Osteocyte (in vitro differentiated cells): ENCODE data around the gene PTPRC. TPM values are rescaled to one million over a fixed set of nuclear protein-coding genes. Genes with fewer than 3 reads are reported as not detected.

Experiments used
- DNase-seq: peaks from one replicate; pipeline ENCODE4 v3.0.0; 2021; ENCODE audit warnings: mixed read lengths; ENCODE audit not compliant: unreplicated experiment; ENCODE audit errors: extremely low spot score
- H3K27ac Mint-ChIP-seq: one replicate; pipeline ENCODE4 v1.8.0; 2021; ENCODE audit warnings: mild to moderate bottlenecking, mixed read lengths; ENCODE audit not compliant: unreplicated experiment
- H3K27me3 Mint-ChIP-seq: one replicate; pipeline ENCODE4 v1.8.0; 2021; ENCODE audit warnings: mixed read lengths; ENCODE audit not compliant: unreplicated experiment
- H3K36me3 Mint-ChIP-seq: one replicate; pipeline ENCODE4 v1.8.0; 2021; ENCODE audit warnings: mixed read lengths; ENCODE audit not compliant: unreplicated experiment
- H3K4me1 Mint-ChIP-seq: one replicate; pipeline ENCODE4 v1.8.0; 2021; ENCODE audit warnings: mixed read lengths; ENCODE audit not compliant: unreplicated experiment
- H3K4me3 Mint-ChIP-seq: one replicate; pipeline ENCODE4 v1.8.0; 2021; ENCODE audit warnings: mild to moderate bottlenecking, moderate library complexity, mixed read lengths; ENCODE audit not compliant: unreplicated experiment
- H3K9me3 Mint-ChIP-seq: one replicate; pipeline ENCODE4 v1.8.0; 2021; ENCODE audit warnings: mixed read lengths; ENCODE audit not compliant: unreplicated experiment
- total RNA-seq: library from RNA; stranded (reverse); gene quantifications from 2 replicates; pipeline ENCODE4 v1.2.1, GENCODE V29; 2021
- TF ChIP-seq, protein P1 (sequence below): fragments of 200-600 bp; sonication (generic); IDR thresholded peaks from 2 replicates; pipeline ENCODE4 v1.5.0; 2021; ENCODE audit warnings: antibody characterized with exemption, mild to moderate bottlenecking, moderate library complexity

Gene PTPRC
- total RNA-seq, 1 donor from 2014 or later = not detected

DNA sequence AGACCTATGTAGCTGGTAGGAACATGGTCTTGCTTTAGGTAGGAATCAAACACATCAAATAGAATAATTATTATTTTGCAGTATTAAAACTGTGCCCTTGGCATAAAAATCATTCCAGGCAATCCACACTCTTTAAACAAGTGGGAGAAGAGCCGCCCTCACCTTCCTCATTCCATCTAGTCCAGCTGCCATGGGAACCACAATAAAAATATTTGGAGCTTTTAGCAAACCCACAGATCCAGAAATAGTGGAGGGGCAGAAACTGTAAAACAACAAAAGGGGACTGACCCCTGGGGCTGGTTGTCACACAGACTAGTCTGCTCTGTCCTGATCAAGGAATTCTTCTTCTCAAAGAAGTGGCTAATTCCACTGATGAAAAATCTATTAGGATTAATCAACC lies 61.6 kb downstream of the PTPRC start:
- TF ChIP-seq, protein P1, sequence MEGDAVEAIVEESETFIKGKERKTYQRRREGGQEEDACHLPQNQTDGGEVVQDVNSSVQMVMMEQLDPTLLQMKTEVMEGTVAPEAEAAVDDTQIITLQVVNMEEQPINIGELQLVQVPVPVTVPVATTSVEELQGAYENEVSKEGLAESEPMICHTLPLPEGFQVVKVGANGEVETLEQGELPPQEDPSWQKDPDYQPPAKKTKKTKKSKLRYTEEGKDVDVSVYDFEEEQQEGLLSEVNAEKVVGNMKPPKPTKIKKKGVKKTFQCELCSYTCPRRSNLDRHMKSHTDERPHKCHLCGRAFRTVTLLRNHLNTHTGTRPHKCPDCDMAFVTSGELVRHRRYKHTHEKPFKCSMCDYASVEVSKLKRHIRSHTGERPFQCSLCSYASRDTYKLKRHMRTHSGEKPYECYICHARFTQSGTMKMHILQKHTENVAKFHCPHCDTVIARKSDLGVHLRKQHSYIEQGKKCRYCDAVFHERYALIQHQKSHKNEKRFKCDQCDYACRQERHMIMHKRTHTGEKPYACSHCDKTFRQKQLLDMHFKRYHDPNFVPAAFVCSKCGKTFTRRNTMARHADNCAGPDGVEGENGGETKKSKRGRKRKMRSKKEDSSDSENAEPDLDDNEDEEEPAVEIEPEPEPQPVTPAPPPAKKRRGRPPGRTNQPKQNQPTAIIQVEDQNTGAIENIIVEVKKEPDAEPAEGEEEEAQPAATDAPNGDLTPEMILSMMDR = no peak
- no peaks in the 10 kb centered on the region for H3K27me3 Mint-ChIP-seq
- peak overlapping the region; percentile 63 for H3K27ac Mint-ChIP-seq
- DNase-seq = no peak
- H3K9me3 Mint-ChIP-seq = no peaks in the 10 kb centered on the region
- H3K4me1 Mint-ChIP-seq = peaks cover 19% of the 10 kb centered on the region
- H3K36me3 Mint-ChIP-seq = no peaks in the 10 kb centered on the region
- H3K4me3 Mint-ChIP-seq = no peak overlapping the region

DNA sequence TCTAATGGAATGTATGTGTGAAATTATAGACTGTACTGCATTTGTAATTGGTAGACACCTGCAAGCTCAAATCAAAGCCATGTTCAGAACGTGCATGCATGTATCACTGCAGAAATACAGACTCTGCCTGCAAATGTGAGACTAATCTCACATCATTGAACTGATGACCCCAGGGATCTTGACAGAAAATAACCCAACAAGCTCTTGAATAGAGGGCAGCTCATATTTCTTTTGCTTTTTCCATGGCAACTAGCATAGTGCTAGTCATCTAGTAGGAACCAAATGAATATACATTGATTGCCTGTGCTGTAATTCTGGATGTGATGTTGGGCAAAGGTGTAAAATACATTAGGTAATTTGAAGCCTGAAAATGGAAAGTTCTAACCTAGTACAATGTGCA lies 62.4 kb downstream of the PTPRC start:
- Mint-ChIP-seq H3K27ac (no peak overlapping the region), H3K27me3 (no peaks in the 10 kb centered on the region), H3K9me3 (no peaks in the 10 kb centered on the region), H3K36me3 (no peaks in the 10 kb centered on the region), H3K4me3 (no peak overlapping the region), H3K4me1 (peaks cover 19% of the 10 kb centered on the region)
- TF ChIP-seq, protein P1 = no peak
- DNase-seq = no peak

DNA sequence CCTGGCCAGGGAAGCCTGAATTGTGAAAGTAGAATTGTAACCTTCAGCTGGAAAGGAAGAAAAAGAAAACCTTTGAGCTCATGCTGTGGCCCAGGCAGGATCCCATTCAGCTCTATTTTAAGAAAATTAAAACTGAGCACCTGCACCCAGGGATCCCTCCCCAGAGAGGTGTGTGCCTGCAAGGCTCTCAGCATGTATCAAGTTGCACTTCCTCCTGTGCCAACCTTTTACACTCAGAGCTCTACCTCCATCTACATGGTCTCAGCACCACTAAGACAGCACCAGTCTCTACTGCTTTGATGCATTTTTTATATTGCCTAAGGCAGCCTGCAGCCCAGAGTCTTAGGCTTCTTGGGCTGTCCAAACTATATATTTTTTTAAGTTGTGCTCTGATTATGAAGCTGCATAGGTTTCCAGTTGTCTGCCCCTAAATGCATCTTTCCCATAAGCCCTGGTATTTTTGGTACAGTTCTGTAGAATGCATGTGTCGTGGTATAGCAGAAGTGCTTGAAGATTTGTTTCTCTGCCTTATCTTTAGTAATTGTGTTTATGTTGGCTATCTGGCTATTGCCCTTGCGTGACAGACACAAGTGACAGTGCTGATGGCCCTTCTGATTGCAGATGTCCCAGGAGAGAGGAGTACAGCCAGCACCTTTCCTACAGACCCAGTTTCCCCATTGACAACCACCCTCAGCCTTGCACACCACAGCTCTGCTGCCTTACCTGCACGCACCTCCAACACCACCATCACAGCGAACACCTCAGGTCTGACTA lies 63.1 kb downstream of the PTPRC start:
- no peaks in the 10 kb centered on the region for H3K9me3 Mint-ChIP-seq
- DNase-seq = no peak
- no peak overlapping the region for H3K27ac Mint-ChIP-seq
- H3K4me3 Mint-ChIP-seq = no peak overlapping the region
- H3K36me3 Mint-ChIP-seq = no peaks in the 10 kb centered on the region
- TF ChIP-seq, protein P1 = no peak
- peaks cover 19% of the 10 kb centered on the region for H3K4me1 Mint-ChIP-seq
- H3K27me3 Mint-ChIP-seq = no peaks in the 10 kb centered on the region

DNA sequence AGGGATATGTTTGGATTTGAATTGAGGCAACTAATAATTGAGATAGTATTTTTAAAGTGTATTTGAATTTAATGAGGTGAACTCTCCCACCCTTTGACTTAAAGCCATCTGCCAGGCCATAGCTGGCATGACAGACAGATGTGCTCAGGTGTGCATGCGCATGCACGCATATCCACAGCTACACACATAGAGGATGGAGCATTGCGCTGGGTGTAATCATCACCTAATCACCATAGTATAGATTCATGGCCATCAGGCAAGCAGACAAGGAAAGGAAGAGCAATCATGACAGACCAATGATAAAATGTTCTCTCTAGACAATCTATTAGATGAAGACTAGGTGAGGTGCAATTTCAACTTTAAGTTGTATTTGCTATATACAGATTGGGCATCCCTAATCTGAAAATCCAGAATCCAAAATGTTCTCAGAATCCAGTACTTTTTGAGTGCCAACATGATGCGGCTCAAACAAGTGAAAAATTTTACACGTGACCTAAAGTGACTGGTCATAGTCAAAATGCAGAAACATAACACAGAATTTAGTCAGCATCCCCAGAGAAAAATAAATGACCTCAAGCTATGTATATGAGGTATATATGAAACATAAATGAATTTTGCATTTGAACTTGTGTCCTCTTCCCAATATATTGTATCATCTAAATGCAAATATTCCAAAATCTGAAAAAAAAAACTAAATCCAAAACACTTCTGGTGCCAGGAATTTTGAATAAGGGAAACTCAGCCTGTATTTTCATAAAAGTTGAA lies 70.1 kb downstream of the PTPRC start:
- Mint-ChIP-seq H3K27ac (no peak overlapping the region), H3K9me3 (no peaks in the 10 kb centered on the region), H3K4me3 (no peak overlapping the region), H3K36me3 (no peaks in the 10 kb centered on the region), H3K4me1 (no peaks in the 10 kb centered on the region), H3K27me3 (no peaks in the 10 kb centered on the region)
- no peak for DNase-seq
- TF ChIP-seq, protein P1 = no peak

DNA sequence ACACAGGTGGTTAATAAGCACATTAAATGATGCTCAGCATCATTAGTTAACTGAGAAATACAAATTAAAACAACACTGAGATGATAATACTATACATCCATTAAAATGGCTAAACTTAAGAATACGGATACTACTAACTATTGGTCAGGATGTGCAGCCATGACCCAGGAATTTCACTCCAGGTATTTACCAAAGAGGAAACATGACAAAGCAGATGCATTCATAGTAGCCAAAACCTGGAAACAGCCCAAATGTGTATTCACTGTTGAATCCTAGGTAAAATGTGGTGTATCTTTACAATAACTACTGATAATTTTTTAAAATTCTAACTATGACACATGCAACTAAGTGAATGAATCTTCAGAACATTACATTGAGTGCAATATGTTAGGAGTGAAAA lies 73.0 kb downstream of the PTPRC start:
- Mint-ChIP-seq H3K4me3 (no peak overlapping the region), H3K27ac (no peak overlapping the region), H3K9me3 (no peaks in the 10 kb centered on the region), H3K4me1 (no peaks in the 10 kb centered on the region), H3K36me3 (no peaks in the 10 kb centered on the region), H3K27me3 (no peaks in the 10 kb centered on the region)
- no peak for DNase-seq
- TF ChIP-seq, protein P1 = no peak
